ENCODE measurements around the gene GREB1. TPM values are rescaled to one million over a fixed set of nuclear protein-coding genes. Genes with fewer than 3 reads are reported as not detected.

The GREB1 gene
- total and polyA plus RNA-seq, 2 of the 13 experiments (the other 11 are each of a cell fraction or from before 2014, with no cell fraction given): 31.3 to 61.2 TPM

- TF ChIP-seq ZNF609 (CRISPR knock-in tag; IDR thresholded peaks at IDR 0.05; ENCODE audit: borderline replicate concordance): peak; percentile 35; the same call in 1 of the 2 replicates
- TF ChIP-seq RBAK (CRISPR knock-in tag; IDR thresholded peaks at IDR 0.05): no peak
- no peak for TF ChIP-seq IKZF4 (CRISPR knock-in tag; IDR thresholded peaks at IDR 0.05; ENCODE audit: borderline replicate concordance, low read depth, not compliant biosample characterization)
- no peak for TF ChIP-seq ZNF552 (CRISPR knock-in tag; IDR thresholded peaks at IDR 0.05; ENCODE audit: borderline replicate concordance)
- TF ChIP-seq TOPORS (CRISPR knock-in tag; IDR thresholded peaks at IDR 0.05): no peak
- TF ChIP-seq ZNF616 (CRISPR knock-in tag; IDR thresholded peaks at IDR 0.05; ENCODE audit: low read depth): no peak
- TF ChIP-seq, protein P1, sequence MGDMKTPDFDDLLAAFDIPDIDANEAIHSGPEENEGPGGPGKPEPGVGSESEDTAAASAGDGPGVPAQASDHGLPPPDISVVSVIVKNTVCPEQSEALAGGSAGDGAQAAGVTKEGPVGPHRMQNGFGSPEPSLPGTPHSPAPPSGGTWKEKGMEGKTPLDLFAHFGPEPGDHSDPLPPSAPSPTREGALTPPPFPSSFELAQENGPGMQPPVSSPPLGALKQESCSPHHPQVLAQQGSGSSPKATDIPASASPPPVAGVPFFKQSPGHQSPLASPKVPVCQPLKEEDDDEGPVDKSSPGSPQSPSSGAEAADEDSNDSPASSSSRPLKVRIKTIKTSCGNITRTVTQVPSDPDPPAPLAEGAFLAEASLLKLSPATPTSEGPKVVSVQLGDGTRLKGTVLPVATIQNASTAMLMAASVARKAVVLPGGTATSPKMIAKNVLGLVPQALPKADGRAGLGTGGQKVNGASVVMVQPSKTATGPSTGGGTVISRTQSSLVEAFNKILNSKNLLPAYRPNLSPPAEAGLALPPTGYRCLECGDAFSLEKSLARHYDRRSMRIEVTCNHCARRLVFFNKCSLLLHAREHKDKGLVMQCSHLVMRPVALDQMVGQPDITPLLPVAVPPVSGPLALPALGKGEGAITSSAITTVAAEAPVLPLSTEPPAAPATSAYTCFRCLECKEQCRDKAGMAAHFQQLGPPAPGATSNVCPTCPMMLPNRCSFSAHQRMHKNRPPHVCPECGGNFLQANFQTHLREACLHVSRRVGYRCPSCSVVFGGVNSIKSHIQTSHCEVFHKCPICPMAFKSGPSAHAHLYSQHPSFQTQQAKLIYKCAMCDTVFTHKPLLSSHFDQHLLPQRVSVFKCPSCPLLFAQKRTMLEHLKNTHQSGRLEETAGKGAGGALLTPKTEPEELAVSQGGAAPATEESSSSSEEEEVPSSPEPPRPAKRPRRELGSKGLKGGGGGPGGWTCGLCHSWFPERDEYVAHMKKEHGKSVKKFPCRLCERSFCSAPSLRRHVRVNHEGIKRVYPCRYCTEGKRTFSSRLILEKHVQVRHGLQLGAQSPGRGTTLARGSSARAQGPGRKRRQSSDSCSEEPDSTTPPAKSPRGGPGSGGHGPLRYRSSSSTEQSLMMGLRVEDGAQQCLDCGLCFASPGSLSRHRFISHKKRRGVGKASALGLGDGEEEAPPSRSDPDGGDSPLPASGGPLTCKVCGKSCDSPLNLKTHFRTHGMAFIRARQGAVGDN (CRISPR knock-in tag; IDR thresholded peaks at IDR 0.05): no peak
- TF ChIP-seq ZNF570 (CRISPR knock-in tag; IDR thresholded peaks at IDR 0.05; ENCODE audit: borderline replicate concordance): no peak
- no peak for TF ChIP-seq ZNF326 (CRISPR knock-in tag; IDR thresholded peaks at IDR 0.05; ENCODE audit: borderline replicate concordance)
- no peak for TF ChIP-seq ADNP (CRISPR knock-in tag; IDR thresholded peaks at IDR 0.05)
- no peak for TF ChIP-seq THAP8 (CRISPR knock-in tag; IDR thresholded peaks at IDR 0.05; ENCODE audit: borderline replicate concordance)
- no peak for TF ChIP-seq ZNF256 (CRISPR knock-in tag; conservative IDR thresholded peaks at IDR 0.05)
- TF ChIP-seq, protein P2, sequence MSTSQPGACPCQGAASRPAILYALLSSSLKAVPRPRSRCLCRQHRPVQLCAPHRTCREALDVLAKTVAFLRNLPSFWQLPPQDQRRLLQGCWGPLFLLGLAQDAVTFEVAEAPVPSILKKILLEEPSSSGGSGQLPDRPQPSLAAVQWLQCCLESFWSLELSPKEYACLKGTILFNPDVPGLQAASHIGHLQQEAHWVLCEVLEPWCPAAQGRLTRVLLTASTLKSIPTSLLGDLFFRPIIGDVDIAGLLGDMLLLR (CRISPR knock-in tag; IDR thresholded peaks at IDR 0.05): no peak
- TF ChIP-seq RORA (CRISPR knock-in tag; IDR thresholded peaks at IDR 0.05): no peak
- TF ChIP-seq, protein P3, sequence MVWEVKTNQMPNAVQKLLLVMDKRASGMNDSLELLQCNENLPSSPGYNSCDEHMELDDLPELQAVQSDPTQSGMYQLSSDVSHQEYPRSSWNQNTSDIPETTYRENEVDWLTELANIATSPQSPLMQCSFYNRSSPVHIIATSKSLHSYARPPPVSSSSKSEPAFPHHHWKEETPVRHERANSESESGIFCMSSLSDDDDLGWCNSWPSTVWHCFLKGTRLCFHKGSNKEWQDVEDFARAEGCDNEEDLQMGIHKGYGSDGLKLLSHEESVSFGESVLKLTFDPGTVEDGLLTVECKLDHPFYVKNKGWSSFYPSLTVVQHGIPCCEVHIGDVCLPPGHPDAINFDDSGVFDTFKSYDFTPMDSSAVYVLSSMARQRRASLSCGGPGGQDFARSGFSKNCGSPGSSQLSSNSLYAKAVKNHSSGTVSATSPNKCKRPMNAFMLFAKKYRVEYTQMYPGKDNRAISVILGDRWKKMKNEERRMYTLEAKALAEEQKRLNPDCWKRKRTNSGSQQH (CRISPR knock-in tag; IDR thresholded peaks at IDR 0.05; ENCODE audit: low read depth): no peak; the same call in 1 of the 2 replicates
- TF ChIP-seq, protein P4, sequence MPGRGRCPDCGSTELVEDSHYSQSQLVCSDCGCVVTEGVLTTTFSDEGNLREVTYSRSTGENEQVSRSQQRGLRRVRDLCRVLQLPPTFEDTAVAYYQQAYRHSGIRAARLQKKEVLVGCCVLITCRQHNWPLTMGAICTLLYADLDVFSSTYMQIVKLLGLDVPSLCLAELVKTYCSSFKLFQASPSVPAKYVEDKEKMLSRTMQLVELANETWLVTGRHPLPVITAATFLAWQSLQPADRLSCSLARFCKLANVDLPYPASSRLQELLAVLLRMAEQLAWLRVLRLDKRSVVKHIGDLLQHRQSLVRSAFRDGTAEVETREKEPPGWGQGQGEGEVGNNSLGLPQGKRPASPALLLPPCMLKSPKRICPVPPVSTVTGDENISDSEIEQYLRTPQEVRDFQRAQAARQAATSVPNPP (CRISPR knock-in tag; IDR thresholded peaks at IDR 0.05): no peak
Observed at GRCh38 chr2:11502740-11503292, 31.0 kb upstream of the GREB1 start (continued).

All from HepG2 (cell line).